ENCODE data around the gene OR2A42.
"Not testable (repeated sequence)": the region's sequence is repeated elsewhere in the genome, so short reads cannot be mapped to it uniquely, and the experiment has no call there.

GRCh38 chr7:144217200-144217599 lies 22.2 kb downstream of the OR2A42 start:
- not testable (repeated sequence) for TF ChIP-seq EZH2 (IDR thresholded peaks at IDR 0.05; ENCODE audit: insufficient read depth, low read length)
- TF ChIP-seq, protein P1, sequence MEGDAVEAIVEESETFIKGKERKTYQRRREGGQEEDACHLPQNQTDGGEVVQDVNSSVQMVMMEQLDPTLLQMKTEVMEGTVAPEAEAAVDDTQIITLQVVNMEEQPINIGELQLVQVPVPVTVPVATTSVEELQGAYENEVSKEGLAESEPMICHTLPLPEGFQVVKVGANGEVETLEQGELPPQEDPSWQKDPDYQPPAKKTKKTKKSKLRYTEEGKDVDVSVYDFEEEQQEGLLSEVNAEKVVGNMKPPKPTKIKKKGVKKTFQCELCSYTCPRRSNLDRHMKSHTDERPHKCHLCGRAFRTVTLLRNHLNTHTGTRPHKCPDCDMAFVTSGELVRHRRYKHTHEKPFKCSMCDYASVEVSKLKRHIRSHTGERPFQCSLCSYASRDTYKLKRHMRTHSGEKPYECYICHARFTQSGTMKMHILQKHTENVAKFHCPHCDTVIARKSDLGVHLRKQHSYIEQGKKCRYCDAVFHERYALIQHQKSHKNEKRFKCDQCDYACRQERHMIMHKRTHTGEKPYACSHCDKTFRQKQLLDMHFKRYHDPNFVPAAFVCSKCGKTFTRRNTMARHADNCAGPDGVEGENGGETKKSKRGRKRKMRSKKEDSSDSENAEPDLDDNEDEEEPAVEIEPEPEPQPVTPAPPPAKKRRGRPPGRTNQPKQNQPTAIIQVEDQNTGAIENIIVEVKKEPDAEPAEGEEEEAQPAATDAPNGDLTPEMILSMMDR (IDR thresholded peaks at IDR 0.05; ENCODE audit: insufficient read depth, low read depth, low read length) = not testable (repeated sequence)

All from astrocyte (in vitro differentiated cells and primary cell).